Smooth muscle cell (in vitro differentiated cells): ENCODE results near the gene ATP8A2. TPM values are rescaled to one million over a fixed set of nuclear protein-coding genes. Genes with fewer than 3 reads are reported as not detected.

Source experiments
- DNase-seq: peaks from one replicate; lab custom pipeline; 2025; ENCODE audit not compliant: unreplicated experiment; lab: John Stamatoyannopoulos, UW
- H2AFZ ChIP-seq: fragments of 200-600 bp; sonication (generic); 2 replicates; pipeline ENCODE4 v1.6.0; 2016; ENCODE audit warnings: antibody characterized with exemption, low read depth, mild to moderate bottlenecking
- H3F3A ChIP-seq: fragments of 200-600 bp; sonication (generic); 2 replicates; pipeline ENCODE4 v1.6.0; 2017; ENCODE audit warnings: antibody characterized with exemption, low read depth
- H3K27ac ChIP-seq: fragments of 200-600 bp; sonication (generic); 2 replicates; pipeline ENCODE4 v1.5.1; 2016; ENCODE audit warnings: low read depth, mild to moderate bottlenecking
- H3K27me3 ChIP-seq: fragments of 200-600 bp; sonication (generic); 2 replicates; pipeline ENCODE4 v1.6.1; 2016; ENCODE audit warnings: low read depth, mild to moderate bottlenecking
- H3K36me3 ChIP-seq: fragments of 200-600 bp; sonication (generic); 2 replicates; pipeline ENCODE4 v1.5.1; 2016; ENCODE audit warnings: low read depth
- H3K4me1 ChIP-seq: fragments of 200-600 bp; sonication (generic); 2 replicates; pipeline ENCODE4 v1.5.1; 2016; ENCODE audit warnings: low read depth
- H3K4me2 ChIP-seq: fragments of 200-600 bp; sonication (generic); 2 replicates; pipeline ENCODE4 v1.6.0; 2016; ENCODE audit warnings: mild to moderate bottlenecking
- H3K4me3 ChIP-seq: fragments of 200-600 bp; sonication (generic); 2 replicates; pipeline ENCODE4 v1.5.1; 2016; ENCODE audit warnings: mild to moderate bottlenecking
- H3K79me2 ChIP-seq: fragments of 200-600 bp; sonication (generic); 2 replicates; pipeline ENCODE4 v1.6.0; 2016; ENCODE audit warnings: low read depth, mild to moderate bottlenecking
- H3K9ac ChIP-seq: fragments of 200-600 bp; sonication (generic); 2 replicates; pipeline ENCODE4 v1.6.0; 2016; ENCODE audit warnings: low read depth
- H3K9me3 ChIP-seq: fragments of 200-600 bp; sonication (generic); replicated peaks from 2 replicates; pipeline ENCODE4 v1.5.1; 2016; ENCODE audit warnings: low read depth
- H4K20me1 ChIP-seq: fragments of 200-600 bp; sonication (generic); 2 replicates; pipeline ENCODE4 v1.6.0; 2016; ENCODE audit warnings: low read depth
- CTCF ChIP-seq: fragments of 200-600 bp; sonication (generic); IDR thresholded peaks from 2 replicates; pipeline ENCODE4 v1.5.1; 2017; ENCODE audit warnings: borderline replicate concordance, mild to moderate bottlenecking, antibody characterized with exemption; ENCODE audit not compliant: insufficient read depth, poor library complexity, severe bottlenecking
- WGBS: methylation state at CpG from one replicate; pipeline ENCODE4 v1.1.7; 2016; ENCODE audit warnings: low lambda C conversion rate; 5-methylcytosine and 5-hydroxymethylcytosine counted together
- polyA plus RNA-seq: library from polyadenylated mRNA; unstranded; fragments of >200 nt; fragmentation: Nextera tagmentation; extraction: Ambion mirVana; gene quantifications from 2 replicates; pipeline ENCODE4 v1.2.1, GENCODE V29; 2016
- total RNA-seq: library from RNA; depleted of rRNA; stranded (reverse); fragments of >200 nt; gene quantifications from 2 replicates; pipeline ENCODE4 v1.2.3, GENCODE V29; 2014

ATP8A2 gene
- total and polyA plus RNA-seq, 2 experiments from 2014 or later = under 0.01 to 0.06 TPM

- WGBS = 84% methylated on average over 6 of the region's 6 CpGs
- Histone ChIP-seq H3K4me2 (no peak overlapping the region), H3K4me3 (no peak overlapping the region), H3K36me3 (no peaks in the 10 kb centered on the region), H3K27ac (no peak overlapping the region), H2AFZ (no peak overlapping the region), H3K79me2 (no peaks in the 10 kb centered on the region), H3K9me3 (no peaks in the 10 kb centered on the region), H3K27me3 (no peaks in the 10 kb centered on the region), H3F3A (no peaks in the 10 kb centered on the region), H4K20me1 (no peaks in the 10 kb centered on the region), H3K4me1 (no peaks in the 10 kb centered on the region), H3K9ac (no peak overlapping the region)
- TF ChIP-seq CTCF = no peak
- DNase-seq = no peak
Measured at GRCh38 chr13:25429466-25429865, 57.7 kb downstream of the ATP8A2 start.

- Histone ChIP-seq H3K36me3 (no peaks in the 10 kb centered on the region), H3F3A (no peaks in the 10 kb centered on the region), H3K79me2 (no peaks in the 10 kb centered on the region), H3K9ac (no peak overlapping the region), H2AFZ (no peak overlapping the region), H3K4me2 (no peak overlapping the region), H4K20me1 (no peaks in the 10 kb centered on the region), H3K4me1 (no peaks in the 10 kb centered on the region), H3K27me3 (no peaks in the 10 kb centered on the region), H3K9me3 (no peaks in the 10 kb centered on the region), H3K27ac (no peak overlapping the region), H3K4me3 (no peak overlapping the region)
- 94% methylated on average over 2 of the region's 2 CpGs for WGBS
- no peak for DNase-seq
- no peak for TF ChIP-seq CTCF
Measured at GRCh38 chr13:25432691-25433090, 60.9 kb downstream of the ATP8A2 start.

GRCh38 chr13:25440061-25440460, 68.3 kb downstream of the ATP8A2 start:
- H4K20me1 ChIP-seq = no peaks in the 10 kb centered on the region
- H3K27ac ChIP-seq = no peak overlapping the region
- H3K79me2 ChIP-seq = no peaks in the 10 kb centered on the region
- no peak for DNase-seq
- peaks cover 7% of the 10 kb centered on the region for H3K27me3 ChIP-seq
- WGBS = 83% methylated on average over 4 of the region's 4 CpGs
- no peaks in the 10 kb centered on the region for H3K9me3 ChIP-seq
- no peak overlapping the region for H3K9ac ChIP-seq
- H3K4me1 ChIP-seq = no peaks in the 10 kb centered on the region
- no peak overlapping the region for H2AFZ ChIP-seq
- H3K36me3 ChIP-seq = no peaks in the 10 kb centered on the region
- TF ChIP-seq CTCF = no peak
- H3K4me3 ChIP-seq = no peak overlapping the region
- no peak overlapping the region for H3K4me2 ChIP-seq
- no peaks in the 10 kb centered on the region for H3F3A ChIP-seq

GRCh38 chr13:25446261-25446660, 74.5 kb downstream of the ATP8A2 start:
- Histone ChIP-seq H3K4me1 (no peaks in the 10 kb centered on the region), H3K27ac (no peak overlapping the region), H4K20me1 (no peaks in the 10 kb centered on the region), H3K4me2 (no peak overlapping the region), H3F3A (no peaks in the 10 kb centered on the region), H2AFZ (no peak overlapping the region), H3K9ac (no peak overlapping the region), H3K36me3 (no peaks in the 10 kb centered on the region), H3K4me3 (no peak overlapping the region), H3K27me3 (no peaks in the 10 kb centered on the region), H3K79me2 (no peaks in the 10 kb centered on the region), H3K9me3 (no peaks in the 10 kb centered on the region)
- no peak for TF ChIP-seq CTCF
- DNase-seq = no peak
- 94% methylated on average over 4 of the region's 4 CpGs for WGBS
